DND-41 (cell line): ENCODE results near the gene IGFBP2.

Experiments
- CTCF ChIP-seq: IDR thresholded peaks from 2 replicates; pipeline ENCODE4 v1.5.1; 2012; ENCODE audit warnings: borderline replicate concordance, low read length, moderate library complexity, mild to moderate bottlenecking; ENCODE audit not compliant: poor library complexity, severe bottlenecking; ENCODE audit errors: extremely low read depth
- EZH2 ChIP-seq: IDR thresholded peaks from 3 replicates; pipeline ENCODE4 v1.6.1; 2012; ENCODE audit warnings: borderline replicate concordance, low read depth, mild to moderate bottlenecking, moderate library complexity, low read length, inconsistent platforms; ENCODE audit not compliant: severe bottlenecking

- no peak for TF ChIP-seq CTCF
- TF ChIP-seq EZH2, result no peak
Measured at GRCh38 chr2:216695401-216695821, 62.2 kb downstream of the IGFBP2 start, which contains the start of gene IGFBP5.
